DLD1 (cell line): ENCODE results near the gene LMLN.
"Not testable (repeated sequence)": the region's sequence is repeated elsewhere in the genome, so short reads cannot be mapped to it uniquely, and the experiment has no call there.

Experiments used
- in situ Hi-C: cut with HindIII; loops from 2 replicates; pipeline ENCODE4 v1.10.0; 2017; ENCODE audit warnings: low sequenced_read_pairs

LMLN gene

DNA sequence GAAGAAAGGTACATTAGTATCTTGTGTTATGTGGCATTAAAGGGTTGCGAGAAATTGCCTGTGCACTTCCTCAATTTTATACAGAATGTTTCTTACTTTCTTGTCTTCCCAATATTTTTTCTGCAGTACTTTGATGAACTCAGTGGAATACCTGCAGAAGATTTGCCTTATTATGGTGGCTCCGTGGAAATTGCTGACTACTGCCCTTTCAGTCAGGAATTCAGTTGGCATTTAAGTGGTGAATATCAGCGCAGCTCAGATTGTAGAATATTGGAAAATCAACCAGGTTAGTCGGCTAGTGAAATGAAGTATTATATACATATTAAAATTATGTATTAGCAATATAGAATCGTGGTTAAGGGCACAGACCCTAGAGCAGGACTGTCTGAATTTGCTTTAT lies 61.3 kb downstream of the LMLN start:
- in situ Hi-C loops: no loop called here

- in situ Hi-C loops: no loop called here
These were observed 62.6 kb downstream of the LMLN start for GRCh38 chr3:198022604-198023003.

GRCh38 chr3:198025644-198026043 lies 65.6 kb downstream of the LMLN start:
- in situ Hi-C loops: no loop called here

DNA sequence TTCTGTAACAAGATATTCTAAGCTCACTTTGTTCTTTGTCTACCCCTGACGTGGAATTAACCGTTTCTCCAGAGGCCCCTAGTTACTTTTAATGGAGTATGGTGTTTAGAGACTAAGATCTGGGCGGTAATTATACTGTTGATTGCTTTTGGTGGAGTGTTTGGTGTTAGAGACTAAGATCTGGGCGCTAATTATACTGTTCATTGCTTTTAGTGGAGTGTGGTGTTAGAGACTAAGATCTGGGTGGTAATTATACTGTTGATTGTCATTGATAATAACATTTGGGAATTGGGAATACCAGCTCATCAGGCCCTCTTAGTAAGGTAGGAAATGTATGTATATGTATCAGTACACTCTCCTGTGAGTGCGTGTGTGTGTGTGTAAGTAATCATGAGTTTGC lies 66.6 kb downstream of the LMLN start:
- in situ Hi-C loops: no loop called here

GRCh38 chr3:198027045-198027798 lies 67.2 kb downstream of the LMLN start:
- in situ Hi-C loops: no loop called here

DNA sequence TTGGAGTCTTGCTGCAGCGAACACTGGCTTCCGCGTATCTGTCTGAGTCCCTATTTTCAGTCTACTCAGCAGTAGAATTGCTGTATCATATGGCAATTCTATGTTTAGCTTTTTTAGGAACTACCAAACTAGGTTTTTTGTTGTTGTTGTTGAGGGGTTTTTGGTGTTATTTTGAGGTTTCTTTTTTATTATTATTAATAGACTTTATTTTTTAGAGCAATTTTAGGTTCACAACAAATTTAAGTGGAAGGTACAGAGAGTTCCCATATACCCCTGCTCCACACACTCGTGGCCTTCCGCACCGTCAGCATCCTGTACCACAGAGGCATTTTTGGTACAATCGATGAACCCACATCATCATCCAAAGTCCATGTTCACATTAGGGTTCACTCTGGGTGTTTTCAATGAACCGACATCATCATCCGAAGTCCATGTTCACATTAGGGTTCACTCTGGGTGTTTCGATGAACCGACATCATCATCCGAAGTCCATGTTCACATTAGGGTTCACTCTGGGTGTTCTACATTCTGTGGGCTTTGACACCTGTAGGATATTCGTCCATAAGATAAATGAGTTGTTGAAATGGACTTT lies 67.9 kb downstream of the LMLN start:
- in situ Hi-C loops: no loop called here

GRCh38 chr3:198028718-198029117 lies 68.7 kb downstream of the LMLN start:
- in situ Hi-C loops: no loop called here

DNA sequence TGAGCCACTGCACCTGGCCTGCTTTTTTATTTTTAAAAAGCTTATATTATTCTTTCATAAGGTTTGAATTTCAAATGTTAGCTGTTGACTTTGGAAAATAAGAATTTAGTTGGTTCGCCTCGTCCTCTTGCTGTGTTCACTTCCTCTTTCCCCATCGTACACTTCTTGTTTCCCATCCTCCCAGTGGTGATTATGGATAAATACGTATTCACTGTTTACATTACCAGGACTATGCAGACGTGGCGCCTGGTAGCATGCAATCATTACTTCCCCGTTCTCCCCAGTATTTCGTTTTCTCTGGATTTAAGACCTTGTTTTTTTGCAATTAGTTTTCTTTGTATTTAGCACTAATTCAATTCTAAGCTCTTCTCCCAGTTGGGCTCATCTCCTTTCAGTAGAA lies 70.1 kb downstream of the LMLN start:
- in situ Hi-C loops: no loop called here

GRCh38 chr3:198030726-198031125 lies 70.7 kb downstream of the LMLN start:
- in situ Hi-C loops: no loop called here

- in situ Hi-C loops: no loop called here
These were observed 72.3 kb downstream of the LMLN start for GRCh38 chr3:198032039-198032936.

DNA sequence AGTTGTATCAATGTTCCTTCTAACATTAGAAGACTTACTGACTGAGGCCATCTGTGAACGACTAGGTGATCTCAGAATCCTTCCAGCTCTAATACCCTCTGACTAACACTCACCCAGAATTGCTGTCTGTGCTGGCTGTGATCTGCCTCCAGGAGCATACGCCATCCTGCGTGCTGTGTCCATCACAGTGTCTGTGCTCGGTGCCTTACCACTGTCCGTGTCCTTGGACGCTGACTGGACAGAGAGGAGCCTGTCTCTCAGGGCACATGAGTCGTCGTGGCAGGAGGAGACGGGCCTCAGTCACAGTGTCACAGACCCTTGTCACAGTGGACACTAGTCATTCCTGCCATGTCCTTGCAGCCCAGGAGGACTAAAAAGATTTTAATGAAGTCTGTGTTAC lies 83.1 kb downstream of the LMLN start:
- in situ Hi-C loops: no loop called here

- in situ Hi-C loops: no loop called here
These were observed 86.3 kb downstream of the LMLN start for GRCh38 chr3:198046120-198046857.

GRCh38 chr3:198048445-198048844 lies 88.4 kb downstream of the LMLN start:
- in situ Hi-C loops: no loop called here

- in situ Hi-C loops: no loop called here
These were observed 91.8 kb downstream of the LMLN start for GRCh38 chr3:198051836-198052235.

DNA sequence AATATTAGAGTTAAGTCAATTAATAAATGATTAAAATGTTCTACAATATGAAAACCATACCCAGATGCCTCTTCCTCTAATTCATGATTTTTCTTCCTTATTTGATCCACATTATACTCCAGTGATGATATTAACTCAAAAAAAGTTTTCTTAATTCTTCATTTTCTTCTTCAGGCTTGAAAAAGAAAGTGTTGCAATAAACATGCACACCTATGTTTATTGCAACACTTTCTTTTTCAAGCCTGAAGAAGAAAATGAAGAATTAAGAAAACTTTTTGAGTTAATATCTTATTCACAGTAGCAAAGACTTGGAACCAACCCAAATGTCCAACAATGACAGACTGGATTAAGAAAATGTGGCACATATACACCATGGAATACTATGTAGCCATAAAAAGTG lies 93.4 kb downstream of the LMLN start:
- in situ Hi-C loops: not testable (repeated sequence)

GRCh38 chr3:198061119-198062067 lies 101.4 kb downstream of the LMLN start:
- in situ Hi-C loops: loop anchor here (10.0 kb wide), 1 partner anchor 87 kb away; no protein-coding TSS in a partner anchor

DNA sequence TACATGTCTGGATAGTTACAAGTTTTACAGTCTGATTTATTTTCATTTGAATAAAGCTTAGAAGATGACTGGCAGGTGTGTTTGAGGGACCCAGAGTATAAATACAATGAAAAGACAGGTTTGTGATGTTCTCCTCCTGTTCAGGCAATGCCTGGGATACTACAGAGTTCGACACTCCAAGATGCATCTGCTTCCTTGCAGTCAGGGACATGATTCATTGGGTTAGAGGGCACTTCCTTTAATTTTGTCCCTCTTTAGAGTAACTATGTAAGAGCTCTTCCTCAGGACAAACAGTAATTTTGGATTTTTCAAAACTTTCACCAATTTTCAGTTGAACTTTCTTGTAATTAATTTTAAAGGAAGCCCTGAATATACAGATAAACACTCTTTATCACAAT lies 102.0 kb downstream of the LMLN start:
- in situ Hi-C loops: loop anchor here (10.0 kb wide), 1 partner anchor 87 kb away; no protein-coding TSS in a partner anchor

- in situ Hi-C loops: loop anchor here (10.0 kb wide), 1 partner anchor 90 kb away; no protein-coding TSS in a partner anchor
These were observed 104.4 kb downstream of the LMLN start for GRCh38 chr3:198064420-198064819.

DNA sequence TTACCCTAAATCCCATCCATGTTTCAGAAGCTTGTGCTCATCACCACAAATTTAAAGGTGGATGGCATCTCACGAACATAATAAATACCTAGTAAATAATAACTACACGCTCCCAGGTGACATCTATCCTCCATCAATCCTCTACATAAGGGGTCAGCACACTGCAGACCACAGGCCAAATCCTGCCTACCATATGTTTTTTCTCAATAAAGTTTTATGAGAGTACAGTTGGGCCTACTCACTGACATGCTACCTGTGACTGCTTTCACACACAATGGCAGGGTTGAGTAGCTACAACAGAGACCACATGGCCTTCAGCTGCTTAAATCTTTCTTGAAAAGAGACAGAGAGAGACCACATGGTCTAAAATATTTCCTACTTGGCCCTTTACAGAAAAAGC lies 105.9 kb downstream of the LMLN start:
- in situ Hi-C loops: loop anchor here (10.0 kb wide), 1 partner anchor 91 kb away; no protein-coding TSS in a partner anchor

- in situ Hi-C loops: loop anchor here (10.0 kb wide), 1 partner anchor 93 kb away; no protein-coding TSS in a partner anchor
These were observed 107.4 kb downstream of the LMLN start for GRCh38 chr3:198067416-198067815.
